OCI-LY1 (cell line): ENCODE measurements around the gene TNFAIP8L3.

Experiments used
- H2AFZ ChIP-seq: fragments of 200-600 bp; sonication (generic), shearing (Covaris generic); 2 replicates; pipeline ENCODE4 v1.6.0; 2014; ENCODE audit warnings: antibody characterized with exemption, mild to moderate bottlenecking, low read length
- H3F3A ChIP-seq: fragments of 200-600 bp; sonication (generic), shearing (Covaris generic); 2 replicates; pipeline ENCODE4 v1.6.0; 2014; ENCODE audit warnings: mild to moderate bottlenecking, antibody characterized with exemption, low read length, moderate library complexity; ENCODE audit not compliant: insufficient read depth
- H3K27ac ChIP-seq: fragments of 200-600 bp; sonication (generic); 2 replicates; pipeline ENCODE4 v1.5.1; 2014; ENCODE audit warnings: low read length, mixed run types, mild to moderate bottlenecking, low read depth; ENCODE audit not compliant: poor library complexity, severe bottlenecking
- H3K27me3 ChIP-seq: fragments of 200-600 bp; sonication (generic); 2 replicates; pipeline ENCODE4 v1.6.0; 2014; ENCODE audit warnings: antibody characterized with exemption, mild to moderate bottlenecking, low read length, moderate library complexity; ENCODE audit not compliant: insufficient read depth
- H3K36me3 ChIP-seq: fragments of 200-600 bp; sonication (generic); 2 replicates; pipeline ENCODE4 v1.6.1; 2014; ENCODE audit warnings: mild to moderate bottlenecking, antibody characterized with exemption, low read length, moderate library complexity, mixed read lengths; ENCODE audit not compliant: insufficient read depth
- H3K4me1 ChIP-seq: fragments of 200-600 bp; sonication (generic); 2 replicates; pipeline ENCODE4 v1.5.1; 2014; ENCODE audit warnings: mild to moderate bottlenecking, low read length, moderate library complexity; ENCODE audit not compliant: insufficient read depth, severe bottlenecking
- H3K4me2 ChIP-seq: fragments of 200-600 bp; sonication (generic), shearing (Covaris generic); 2 replicates; pipeline ENCODE4 v1.6.1; 2014; ENCODE audit warnings: low read length
- H3K4me3 ChIP-seq: fragments of 200-600 bp; sonication (generic); 2 replicates; pipeline ENCODE4 v1.5.1; 2014; ENCODE audit warnings: low read length, low read depth, mild to moderate bottlenecking, mixed read lengths; ENCODE audit not compliant: poor library complexity, severe bottlenecking
- H3K79me2 ChIP-seq: fragments of 200-600 bp; shearing (Covaris generic); 2 replicates; pipeline ENCODE4 v1.6.1; 2016; ENCODE audit warnings: mixed run types, low read length, mixed read lengths; ENCODE audit not compliant: insufficient read depth
- H3K9ac ChIP-seq: fragments of 200-600 bp; sonication (generic), shearing (Covaris generic); 2 replicates; pipeline ENCODE4 v1.6.1; 2014; ENCODE audit warnings: mild to moderate bottlenecking, low read length, mixed read lengths
- H3K9me2 ChIP-seq: fragments of 200-600 bp; sonication (generic), shearing (Covaris generic); 2 replicates; pipeline ENCODE4 v1.6.1; 2014; ENCODE audit warnings: low read depth, mild to moderate bottlenecking, low read length, mixed read lengths
- H3K9me3 ChIP-seq: fragments of 200-600 bp; shearing (Covaris generic); 2 replicates; pipeline ENCODE4 v1.6.1; 2014; ENCODE audit warnings: low read length, mixed read lengths
- H4K20me1 ChIP-seq: fragments of 200-600 bp; sonication (generic), shearing (Covaris generic); 2 replicates; pipeline ENCODE4 v1.6.0; 2016; ENCODE audit warnings: mild to moderate bottlenecking, low read length; ENCODE audit not compliant: insufficient read depth
- EZH2 ChIP-seq: fragments of 200-600 bp; sonication (generic), shearing (Covaris generic); IDR thresholded peaks from 2 replicates; pipeline ENCODE4 v1.8.0; 2017; ENCODE audit warnings: borderline replicate concordance, mixed run types, mild to moderate bottlenecking, antibody characterized with exemption, low read length, moderate library complexity, mixed read lengths
- TF ChIP-seq, protein P1 (sequence below): fragments of 200-600 bp; sonication (generic), shearing (Covaris generic); IDR thresholded peaks from 2 replicates; pipeline ENCODE4 v1.5.1; 2017; ENCODE audit warnings: mild to moderate bottlenecking, antibody characterized with exemption, low read length, moderate library complexity, mixed read lengths

The TNFAIP8L3 gene

DNA sequence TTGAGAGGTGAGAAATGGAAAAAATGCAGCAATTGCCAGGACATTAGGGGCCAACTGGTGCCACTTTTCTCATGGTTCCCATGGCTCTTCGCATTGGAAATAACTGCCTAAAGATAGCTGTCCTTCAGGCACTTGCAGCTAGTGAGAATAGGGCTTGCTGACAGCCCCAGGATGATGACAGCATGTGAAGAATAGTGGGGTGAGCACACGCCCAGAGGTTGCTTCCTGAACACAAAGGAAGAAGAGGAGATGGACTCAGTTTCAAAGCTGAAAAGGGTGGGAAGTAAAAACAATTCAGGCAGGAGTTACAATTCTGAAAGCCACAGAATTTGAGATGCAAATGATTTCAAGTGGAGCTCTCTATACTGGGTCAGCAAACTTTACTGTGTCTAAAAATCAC is 45.6 kb downstream of the TNFAIP8L3 start:
- H3K4me3 ChIP-seq: no peak overlapping the region
- H3K9ac ChIP-seq: no peak overlapping the region
- H4K20me1 ChIP-seq: no peaks in the 10 kb centered on the region
- TF ChIP-seq, protein P1, sequence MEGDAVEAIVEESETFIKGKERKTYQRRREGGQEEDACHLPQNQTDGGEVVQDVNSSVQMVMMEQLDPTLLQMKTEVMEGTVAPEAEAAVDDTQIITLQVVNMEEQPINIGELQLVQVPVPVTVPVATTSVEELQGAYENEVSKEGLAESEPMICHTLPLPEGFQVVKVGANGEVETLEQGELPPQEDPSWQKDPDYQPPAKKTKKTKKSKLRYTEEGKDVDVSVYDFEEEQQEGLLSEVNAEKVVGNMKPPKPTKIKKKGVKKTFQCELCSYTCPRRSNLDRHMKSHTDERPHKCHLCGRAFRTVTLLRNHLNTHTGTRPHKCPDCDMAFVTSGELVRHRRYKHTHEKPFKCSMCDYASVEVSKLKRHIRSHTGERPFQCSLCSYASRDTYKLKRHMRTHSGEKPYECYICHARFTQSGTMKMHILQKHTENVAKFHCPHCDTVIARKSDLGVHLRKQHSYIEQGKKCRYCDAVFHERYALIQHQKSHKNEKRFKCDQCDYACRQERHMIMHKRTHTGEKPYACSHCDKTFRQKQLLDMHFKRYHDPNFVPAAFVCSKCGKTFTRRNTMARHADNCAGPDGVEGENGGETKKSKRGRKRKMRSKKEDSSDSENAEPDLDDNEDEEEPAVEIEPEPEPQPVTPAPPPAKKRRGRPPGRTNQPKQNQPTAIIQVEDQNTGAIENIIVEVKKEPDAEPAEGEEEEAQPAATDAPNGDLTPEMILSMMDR: no peak
- TF ChIP-seq EZH2: no peak
- H3K79me2 ChIP-seq: no peaks in the 10 kb centered on the region
- H3F3A ChIP-seq: no peaks in the 10 kb centered on the region
- H3K27me3 ChIP-seq: no peaks in the 10 kb centered on the region
- H3K4me2 ChIP-seq: no peak overlapping the region
- no peaks in the 10 kb centered on the region for H3K36me3 ChIP-seq
- no peak overlapping the region for H2AFZ ChIP-seq
- no peaks in the 10 kb centered on the region for H3K9me3 ChIP-seq
- no peaks in the 10 kb centered on the region for H3K9me2 ChIP-seq
- H3K27ac ChIP-seq: no peak overlapping the region
- no peaks in the 10 kb centered on the region for H3K4me1 ChIP-seq

DNA sequence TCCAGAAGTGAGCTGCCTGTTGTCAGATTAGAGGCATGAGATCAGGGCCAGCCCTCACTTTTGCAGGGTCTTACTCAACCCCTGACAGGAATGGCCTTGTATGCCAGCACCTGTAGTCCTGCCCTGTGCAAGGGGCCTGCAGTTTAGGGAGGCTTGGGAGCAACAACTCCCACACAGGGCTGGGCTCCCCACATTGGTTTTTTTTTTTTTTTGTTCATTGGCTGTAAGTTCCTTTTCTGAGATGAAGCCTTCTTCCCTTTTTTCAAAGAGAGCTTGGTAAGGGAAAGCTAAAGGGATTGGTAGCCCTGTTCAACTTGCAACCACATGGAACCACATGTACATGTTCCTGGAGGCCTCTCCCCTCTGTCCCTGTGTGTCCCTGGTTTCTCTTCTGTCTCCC is 46.4 kb downstream of the TNFAIP8L3 start:
- Histone ChIP-seq H3K4me1 (no peaks in the 10 kb centered on the region), H4K20me1 (no peaks in the 10 kb centered on the region), H3K27me3 (no peaks in the 10 kb centered on the region), H3K4me2 (no peak overlapping the region), H3K36me3 (no peaks in the 10 kb centered on the region), H3F3A (no peaks in the 10 kb centered on the region), H2AFZ (no peak overlapping the region), H3K79me2 (no peaks in the 10 kb centered on the region), H3K4me3 (no peak overlapping the region), H3K9ac (no peak overlapping the region), H3K9me3 (no peaks in the 10 kb centered on the region), H3K9me2 (no peaks in the 10 kb centered on the region), H3K27ac (no peak overlapping the region)
- TF ChIP-seq, protein P1: no peak
- TF ChIP-seq EZH2: no peak

GRCh38 chr15:51046799-51047449 is 47.8 kb downstream of the TNFAIP8L3 start:
- Histone ChIP-seq H3K27me3 (no peaks in the 10 kb centered on the region), H3K9ac (no peak overlapping the region), H3K4me2 (no peak overlapping the region), H2AFZ (no peak overlapping the region), H3K4me1 (no peaks in the 10 kb centered on the region), H3F3A (no peaks in the 10 kb centered on the region), H4K20me1 (no peaks in the 10 kb centered on the region), H3K9me3 (no peaks in the 10 kb centered on the region), H3K27ac (no peak overlapping the region), H3K79me2 (no peaks in the 10 kb centered on the region), H3K4me3 (no peak overlapping the region), H3K36me3 (no peaks in the 10 kb centered on the region), H3K9me2 (no peaks in the 10 kb centered on the region)
- TF ChIP-seq, protein P1: no peak
- TF ChIP-seq EZH2: no peak
